ENCODE measurements around the gene MYOF.

The MYOF gene

GRCh38 chr10:93390306-93391090, 91.6 kb downstream of the MYOF start:
- no peaks in the 10 kb centered on the region for H3K9me3 ChIP-seq (ENCODE audit: control insufficient read depth, insufficient read depth, low read length)
- no peaks in the 10 kb centered on the region for H3K27me3 ChIP-seq (ENCODE audit: control insufficient read depth, insufficient read depth, low read length)
- H3K36me3 ChIP-seq (ENCODE audit: control insufficient read depth, insufficient read depth, low read length), result no peaks in the 10 kb centered on the region
- 100% methylated on average over 1 of the region's 3 CpGs for WGBS (ENCODE audit: insufficient coverage, insufficient read length)
- H3K27ac ChIP-seq (ENCODE audit: low read length), result no peak overlapping the region
- H3K4me3 ChIP-seq (ENCODE audit: low read length), result no peak overlapping the region
- no peaks in the 10 kb centered on the region for H3K4me1 ChIP-seq (ENCODE audit: control insufficient read depth, insufficient read depth, low read length)
- DNase-seq (ENCODE audit: low read depth, low spot score), result no peak

- Histone ChIP-seq H3K27ac (ENCODE audit: low read length) (no peak overlapping the region), H3K27me3 (ENCODE audit: control insufficient read depth, insufficient read depth, low read length) (no peaks in the 10 kb centered on the region), H3K4me3 (ENCODE audit: low read length) (no peak overlapping the region), H3K4me1 (ENCODE audit: control insufficient read depth, insufficient read depth, low read length) (no peaks in the 10 kb centered on the region), H3K36me3 (ENCODE audit: control insufficient read depth, insufficient read depth, low read length) (no peaks in the 10 kb centered on the region), H3K9me3 (ENCODE audit: control insufficient read depth, insufficient read depth, low read length) (no peaks in the 10 kb centered on the region)
- DNase-seq (ENCODE audit: low read depth, low spot score), result no peak
- no CpG with 5 or more reads among the region's 14 CpGs for WGBS (ENCODE audit: insufficient coverage, insufficient read length)
Observed at GRCh38 chr10:93386631-93387369, 95.3 kb downstream of the MYOF start.

GRCh38 chr10:93385345-93385744, 96.8 kb downstream of the MYOF start:
- H3K36me3 ChIP-seq (ENCODE audit: control insufficient read depth, insufficient read depth, low read length), result no peaks in the 10 kb centered on the region
- no peak for DNase-seq (ENCODE audit: low read depth, low spot score)
- H3K9me3 ChIP-seq (ENCODE audit: control insufficient read depth, insufficient read depth, low read length), result no peaks in the 10 kb centered on the region
- no peaks in the 10 kb centered on the region for H3K4me1 ChIP-seq (ENCODE audit: control insufficient read depth, insufficient read depth, low read length)
- WGBS (ENCODE audit: insufficient coverage, insufficient read length), result no CpG with 5 or more reads among the region's 2 CpGs
- H3K4me3 ChIP-seq (ENCODE audit: low read length), result no peak overlapping the region
- H3K27ac ChIP-seq (ENCODE audit: low read length), result no peak overlapping the region
- H3K27me3 ChIP-seq (ENCODE audit: control insufficient read depth, insufficient read depth, low read length), result no peaks in the 10 kb centered on the region

- Histone ChIP-seq H3K27me3 (ENCODE audit: control insufficient read depth, insufficient read depth, low read length) (no peaks in the 10 kb centered on the region), H3K27ac (ENCODE audit: low read length) (no peak overlapping the region), H3K4me1 (ENCODE audit: control insufficient read depth, insufficient read depth, low read length) (no peaks in the 10 kb centered on the region), H3K4me3 (ENCODE audit: low read length) (no peak overlapping the region), H3K36me3 (ENCODE audit: control insufficient read depth, insufficient read depth, low read length) (no peaks in the 10 kb centered on the region), H3K9me3 (ENCODE audit: control insufficient read depth, insufficient read depth, low read length) (no peaks in the 10 kb centered on the region)
- no peak for DNase-seq (ENCODE audit: low read depth, low spot score)
- no CpG with 5 or more reads among the region's 7 CpGs for WGBS (ENCODE audit: insufficient coverage, insufficient read length)
Observed at GRCh38 chr10:93384006-93384405, 98.1 kb downstream of the MYOF start.

- Histone ChIP-seq H3K36me3 (ENCODE audit: control insufficient read depth, insufficient read depth, low read length) (no peaks in the 10 kb centered on the region), H3K4me3 (ENCODE audit: low read length) (no peak overlapping the region), H3K9me3 (ENCODE audit: control insufficient read depth, insufficient read depth, low read length) (no peaks in the 10 kb centered on the region), H3K4me1 (ENCODE audit: control insufficient read depth, insufficient read depth, low read length) (no peaks in the 10 kb centered on the region), H3K27me3 (ENCODE audit: control insufficient read depth, insufficient read depth, low read length) (no peaks in the 10 kb centered on the region), H3K27ac (ENCODE audit: low read length) (no peak overlapping the region)
- no CpG with 5 or more reads among the region's 6 CpGs for WGBS (ENCODE audit: insufficient coverage, insufficient read length)
- no peak for DNase-seq (ENCODE audit: low read depth, low spot score)
Observed at GRCh38 chr10:93383562-93383981, 98.6 kb downstream of the MYOF start.

- Histone ChIP-seq H3K27me3 (ENCODE audit: control insufficient read depth, insufficient read depth, low read length) (no peaks in the 10 kb centered on the region), H3K4me3 (ENCODE audit: low read length) (no peak overlapping the region), H3K4me1 (ENCODE audit: control insufficient read depth, insufficient read depth, low read length) (no peaks in the 10 kb centered on the region), H3K36me3 (ENCODE audit: control insufficient read depth, insufficient read depth, low read length) (no peaks in the 10 kb centered on the region), H3K27ac (ENCODE audit: low read length) (no peak overlapping the region), H3K9me3 (ENCODE audit: control insufficient read depth, insufficient read depth, low read length) (no peaks in the 10 kb centered on the region)
- no peak for DNase-seq (ENCODE audit: low read depth, low spot score)
- no CpG with 5 or more reads among the region's 5 CpGs for WGBS (ENCODE audit: insufficient coverage, insufficient read length)
Observed at GRCh38 chr10:93379731-93380575, 102.2 kb downstream of the MYOF start.

GRCh38 chr10:93378997-93379730, 103.0 kb downstream of the MYOF start:
- Histone ChIP-seq H3K27ac (ENCODE audit: low read length) (no peak overlapping the region), H3K27me3 (ENCODE audit: control insufficient read depth, insufficient read depth, low read length) (no peaks in the 10 kb centered on the region), H3K9me3 (ENCODE audit: control insufficient read depth, insufficient read depth, low read length) (no peaks in the 10 kb centered on the region), H3K4me1 (ENCODE audit: control insufficient read depth, insufficient read depth, low read length) (no peaks in the 10 kb centered on the region), H3K36me3 (ENCODE audit: control insufficient read depth, insufficient read depth, low read length) (no peaks in the 10 kb centered on the region), H3K4me3 (ENCODE audit: low read length) (no peak overlapping the region)
- WGBS (ENCODE audit: insufficient coverage, insufficient read length), result no CpG with 5 or more reads among the region's 3 CpGs
- DNase-seq (ENCODE audit: low read depth, low spot score), result no peak

- no peak overlapping the region for H3K27ac ChIP-seq (ENCODE audit: low read length)
- H3K4me3 ChIP-seq (ENCODE audit: low read length), result no peak overlapping the region
- H3K36me3 ChIP-seq (ENCODE audit: control insufficient read depth, insufficient read depth, low read length), result no peaks in the 10 kb centered on the region
- no CpG with 5 or more reads among the region's 2 CpGs for WGBS (ENCODE audit: insufficient coverage, insufficient read length)
- H3K27me3 ChIP-seq (ENCODE audit: control insufficient read depth, insufficient read depth, low read length), result no peaks in the 10 kb centered on the region
- no peaks in the 10 kb centered on the region for H3K9me3 ChIP-seq (ENCODE audit: control insufficient read depth, insufficient read depth, low read length)
- H3K4me1 ChIP-seq (ENCODE audit: control insufficient read depth, insufficient read depth, low read length), result no peaks in the 10 kb centered on the region
- DNase-seq (ENCODE audit: low read depth, low spot score), result no peak
Observed at GRCh38 chr10:93378039-93378438, 104.1 kb downstream of the MYOF start.

GRCh38 chr10:93376372-93377293, 105.5 kb downstream of the MYOF start:
- peak; percentile 57 for DNase-seq (ENCODE audit: low read depth, low spot score)
- no peaks in the 10 kb centered on the region for H3K4me1 ChIP-seq (ENCODE audit: control insufficient read depth, insufficient read depth, low read length)
- no peaks in the 10 kb centered on the region for H3K9me3 ChIP-seq (ENCODE audit: control insufficient read depth, insufficient read depth, low read length)
- H3K27me3 ChIP-seq (ENCODE audit: control insufficient read depth, insufficient read depth, low read length), result no peaks in the 10 kb centered on the region
- no peak overlapping the region for H3K4me3 ChIP-seq (ENCODE audit: low read length)
- no CpG with 5 or more reads among the region's 10 CpGs for whole genome bisulfite sequencing (ENCODE audit: insufficient coverage, insufficient read length)
- H3K27ac ChIP-seq (ENCODE audit: low read length), result no peak overlapping the region
- H3K36me3 ChIP-seq (ENCODE audit: control insufficient read depth, insufficient read depth, low read length), result no peaks in the 10 kb centered on the region

Data from iPS DF 6.9 (cell line).